HFFc6 (cell line): Measurements from ENCODE around the gene NUP210. TPM values are rescaled to one million over a fixed set of nuclear protein-coding genes. Genes with fewer than 3 reads are reported as not detected.

Source experiments
- DNase-seq: peaks from one replicate; pipeline ENCODE4 v3.0.0-alpha.2; 2018
- H3K27ac Mint-ChIP-seq: 2 replicates; pipeline ENCODE4 v1.8.0; 2020; ENCODE audit warnings: mild to moderate bottlenecking, mixed read lengths
- H3K27me3 Mint-ChIP-seq: 2 replicates; pipeline ENCODE4 v1.8.0; 2021; ENCODE audit warnings: mild to moderate bottlenecking, moderate library complexity, mixed read lengths; ENCODE audit not compliant: insufficient read depth
- H3K36me3 Mint-ChIP-seq: 2 replicates; pipeline ENCODE4 v1.8.0; 2021; ENCODE audit warnings: low read depth, mixed read lengths
- H3K4me1 Mint-ChIP-seq: 2 replicates; pipeline ENCODE4 v1.8.0; 2020; ENCODE audit warnings: low read depth, mixed read lengths
- H3K4me3 Mint-ChIP-seq: 2 replicates; pipeline ENCODE4 v1.8.0; 2020; ENCODE audit warnings: mild to moderate bottlenecking, moderate library complexity, mixed read lengths
- H3K9me3 Mint-ChIP-seq: 2 replicates; pipeline ENCODE4 v1.8.0; 2020; ENCODE audit warnings: mild to moderate bottlenecking, mixed read lengths
- total RNA-seq, 6 experiments: library from RNA; stranded (reverse); fragmentation: NEBNext Ultra II Directional; extraction: Animal tissue kit (Norgen Biotek cat#: 25700); gene quantifications; 2 replicates in 1 of 6; 3 replicates in 5 of 6; pipeline ENCODE4 v1.2.3, GENCODE V29; 2021
- TF ChIP-seq, protein P1 (sequence below): fragments of 200-600 bp; sonication (generic); IDR thresholded peaks from 2 replicates; pipeline ENCODE4 v1.5.0; 2021; ENCODE audit warnings: antibody characterized with exemption, mild to moderate bottlenecking

The NUP210 gene
- total RNA-seq, 6 experiments from 2014 or later, result 0.33 to 3.4 (median 3.1) TPM

DNA sequence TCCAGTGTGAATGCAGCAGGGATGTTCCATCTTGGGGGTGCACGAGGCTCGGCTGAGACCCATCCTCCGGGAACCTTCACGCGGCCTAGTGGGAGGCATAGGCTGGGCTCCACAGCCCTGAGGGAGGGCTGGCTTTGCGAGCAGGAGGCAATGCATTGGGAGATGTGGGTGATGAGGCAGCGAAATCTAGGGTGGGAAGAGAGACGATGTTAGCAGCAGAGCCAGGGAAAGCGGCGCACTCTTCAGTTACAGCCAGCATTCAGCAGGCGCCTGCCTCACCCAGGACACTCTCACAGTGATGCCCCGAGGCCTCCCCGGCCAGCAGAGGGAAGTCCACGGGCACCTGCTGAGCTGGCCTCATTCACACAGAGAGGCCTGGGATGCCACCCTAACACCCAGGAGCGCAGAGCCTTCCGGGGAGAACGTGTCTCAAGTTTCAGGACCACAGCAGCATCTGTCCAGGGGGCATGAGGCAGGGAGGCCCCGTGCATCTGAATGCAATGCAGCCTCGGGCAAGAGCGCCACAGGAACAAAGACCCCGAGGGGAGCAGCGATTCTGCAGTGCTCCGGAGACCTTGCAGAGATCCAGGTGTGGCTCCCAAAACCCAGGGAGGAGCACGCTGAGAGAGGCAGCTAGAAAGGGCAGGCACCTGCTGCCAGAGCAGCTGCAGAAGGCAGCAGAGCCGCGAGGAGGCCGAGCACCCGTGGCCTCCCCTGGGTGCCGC, 102.4 kb downstream of the NUP210 start:
- Mint-ChIP-seq H3K27me3 (peaks cover 19% of the 10 kb centered on the region), H3K4me3 (no peak overlapping the region), H3K9me3 (no peaks in the 10 kb centered on the region), H3K27ac (no peak overlapping the region), H3K4me1 (no peaks in the 10 kb centered on the region), H3K36me3 (no peaks in the 10 kb centered on the region)
- DNase-seq, result no peak
- TF ChIP-seq, protein P1, sequence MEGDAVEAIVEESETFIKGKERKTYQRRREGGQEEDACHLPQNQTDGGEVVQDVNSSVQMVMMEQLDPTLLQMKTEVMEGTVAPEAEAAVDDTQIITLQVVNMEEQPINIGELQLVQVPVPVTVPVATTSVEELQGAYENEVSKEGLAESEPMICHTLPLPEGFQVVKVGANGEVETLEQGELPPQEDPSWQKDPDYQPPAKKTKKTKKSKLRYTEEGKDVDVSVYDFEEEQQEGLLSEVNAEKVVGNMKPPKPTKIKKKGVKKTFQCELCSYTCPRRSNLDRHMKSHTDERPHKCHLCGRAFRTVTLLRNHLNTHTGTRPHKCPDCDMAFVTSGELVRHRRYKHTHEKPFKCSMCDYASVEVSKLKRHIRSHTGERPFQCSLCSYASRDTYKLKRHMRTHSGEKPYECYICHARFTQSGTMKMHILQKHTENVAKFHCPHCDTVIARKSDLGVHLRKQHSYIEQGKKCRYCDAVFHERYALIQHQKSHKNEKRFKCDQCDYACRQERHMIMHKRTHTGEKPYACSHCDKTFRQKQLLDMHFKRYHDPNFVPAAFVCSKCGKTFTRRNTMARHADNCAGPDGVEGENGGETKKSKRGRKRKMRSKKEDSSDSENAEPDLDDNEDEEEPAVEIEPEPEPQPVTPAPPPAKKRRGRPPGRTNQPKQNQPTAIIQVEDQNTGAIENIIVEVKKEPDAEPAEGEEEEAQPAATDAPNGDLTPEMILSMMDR, result no peak

DNA sequence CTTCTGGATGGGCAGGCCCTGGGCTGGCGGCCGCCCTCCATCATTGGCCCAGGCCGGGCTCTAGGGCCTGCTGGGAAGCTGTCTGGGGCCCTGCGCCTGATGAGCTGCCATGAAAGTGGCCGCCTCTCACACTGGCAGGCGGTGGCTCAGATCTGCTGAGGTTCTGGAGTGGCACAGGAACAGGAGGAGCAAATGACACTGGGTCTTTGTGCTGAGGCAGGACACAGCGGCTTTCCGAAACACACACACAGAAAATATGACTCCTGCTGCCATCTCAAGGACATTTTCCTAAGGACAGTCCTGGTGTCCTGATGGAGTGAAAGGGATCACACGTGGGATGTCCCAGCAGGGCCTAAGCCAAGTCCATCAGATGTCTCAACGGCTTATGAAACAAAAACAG, 103.5 kb downstream of the NUP210 start:
- Mint-ChIP-seq H3K4me3 (no peak overlapping the region), H3K9me3 (no peaks in the 10 kb centered on the region), H3K27me3 (peaks cover 10% of the 10 kb centered on the region), H3K27ac (no peak overlapping the region), H3K4me1 (no peaks in the 10 kb centered on the region), H3K36me3 (no peaks in the 10 kb centered on the region)
- TF ChIP-seq, protein P1, result no peak
- DNase-seq, result no peak

DNA sequence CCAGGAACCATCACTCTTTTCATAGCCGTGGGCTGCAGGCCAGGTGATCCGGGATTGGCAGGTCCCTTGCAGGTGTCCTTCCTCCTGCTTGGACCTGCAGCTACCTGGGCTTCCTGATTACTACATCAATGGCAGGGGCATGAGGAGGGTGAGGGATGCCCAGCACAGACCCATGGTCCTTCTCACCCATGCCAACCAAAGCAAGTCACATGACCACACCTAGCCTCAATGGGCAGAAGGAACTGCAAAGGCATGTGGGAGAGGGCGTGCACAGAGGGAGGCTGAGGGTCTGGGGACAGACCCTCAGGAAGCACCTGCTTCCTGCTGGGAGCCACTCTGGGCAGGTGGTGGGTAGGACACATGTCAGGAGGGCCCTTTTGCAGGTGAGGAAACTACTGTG, 105.2 kb downstream of the NUP210 start:
- Mint-ChIP-seq H3K9me3 (no peaks in the 10 kb centered on the region), H3K27ac (no peak overlapping the region), H3K27me3 (peaks cover 10% of the 10 kb centered on the region), H3K36me3 (no peaks in the 10 kb centered on the region), H3K4me1 (no peaks in the 10 kb centered on the region), H3K4me3 (no peak overlapping the region)
- no peak for DNase-seq
- TF ChIP-seq, protein P1, result no peak

DNA sequence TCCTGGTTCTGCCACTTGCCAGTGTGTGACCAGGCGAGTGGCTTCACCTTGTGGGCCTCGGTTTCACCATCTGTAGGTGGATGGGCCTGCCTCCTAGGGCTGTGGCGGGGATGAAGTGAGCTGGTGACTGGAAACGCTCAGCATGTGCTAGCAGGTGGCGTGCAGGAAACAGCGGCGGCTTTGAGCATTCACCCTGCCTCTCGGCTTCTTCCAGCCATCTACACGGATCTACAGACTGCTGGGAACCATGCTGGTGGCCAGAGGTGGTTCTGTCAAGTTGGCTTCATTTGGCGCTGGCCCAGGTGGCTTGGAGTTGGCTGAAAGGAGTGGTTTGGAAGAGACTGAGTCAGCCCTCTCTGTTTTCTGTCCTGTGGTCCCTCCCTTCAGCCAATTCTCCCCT, 106.3 kb downstream of the NUP210 start:
- H3K27ac Mint-ChIP-seq, result no peak overlapping the region
- no peak overlapping the region for H3K4me3 Mint-ChIP-seq
- TF ChIP-seq, protein P1, result no peak

DNA sequence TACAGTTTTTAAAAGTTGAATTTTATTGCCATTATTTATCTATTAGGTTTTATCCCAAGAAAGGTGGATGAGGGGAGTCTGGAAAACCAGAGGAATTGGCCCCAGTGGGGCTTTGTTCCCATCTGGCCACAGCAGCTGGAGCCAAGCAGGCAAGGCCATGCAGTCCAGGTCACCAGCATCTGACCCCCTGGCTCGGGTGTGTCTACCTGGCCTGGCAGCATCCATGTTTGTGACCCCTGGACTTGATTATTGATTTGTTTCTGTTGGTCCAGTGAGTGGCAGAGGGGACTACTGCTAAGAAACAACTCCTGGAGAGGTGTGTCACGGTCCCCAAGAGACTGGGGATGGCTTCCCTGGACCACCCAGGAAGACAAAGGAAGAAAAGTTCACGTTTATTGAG, 111.1 kb downstream of the NUP210 start:
- Mint-ChIP-seq H3K4me3 (no peak overlapping the region), H3K9me3 (no peaks in the 10 kb centered on the region), H3K4me1 (no peaks in the 10 kb centered on the region), H3K27ac (no peak overlapping the region), H3K27me3 (peaks cover 13% of the 10 kb centered on the region), H3K36me3 (no peaks in the 10 kb centered on the region)
- TF ChIP-seq, protein P1, result no peak
- DNase-seq, result no peak

More for the DNA sequence above, 106.3 kb downstream of the NUP210 start:
- DNase-seq, result no peak
- Mint-ChIP-seq H3K27me3 (peaks cover 10% of the 10 kb centered on the region), H3K36me3 (no peaks in the 10 kb centered on the region), H3K9me3 (no peaks in the 10 kb centered on the region), H3K4me1 (no peaks in the 10 kb centered on the region)
